Uterus (tissue), 4 donors: ENCODE results near the gene GBE1. TPM values are rescaled to one million over a fixed set of nuclear protein-coding genes. Genes with fewer than 3 reads are reported as not detected.

Source experiments
- DNase-seq, 2 donors: peaks; one replicate each; pipeline ENCODE4 v3.0.0-alpha.2; 2019 to 2020
- H3K27ac ChIP-seq, 2 donors: fragments of 200-600 bp; sonication (generic); 1 replicate in 1 of 2; 2 replicates in 1 of 2; pipeline ENCODE4 v1.5.1; 2016 to 2018
- H3K27me3 ChIP-seq, 2 donors: fragments of 200-600 bp; sonication (generic); one replicate each; pipeline ENCODE4 v1.5.1; 2018 to 2019; ENCODE audit warnings: control low read depth in 1 of 2
- H3K36me3 ChIP-seq, 2 donors: fragments of 200-600 bp; sonication (generic); one replicate each; pipeline ENCODE4 v1.5.1; 2019; ENCODE audit warnings: control low read depth in 1 of 2
- H3K4me1 ChIP-seq, 2 donors: fragments of 200-600 bp; sonication (generic); one replicate each; pipeline ENCODE4 v1.5.1; 2018 to 2019; ENCODE audit warnings: control low read depth in 1 of 2
- H3K4me3 ChIP-seq, 2 donors: fragments of 200-600 bp; sonication (generic); 1 replicate in 1 of 2; 2 replicates in 1 of 2; pipeline ENCODE4 v1.5.1; 2018 to 2019; ENCODE audit warnings: mild to moderate bottlenecking in 1 of 2
- H3K9me3 ChIP-seq, 2 donors: fragments of 200-600 bp; sonication (generic); one replicate each; pipeline ENCODE4 v1.5.1; 2019; ENCODE audit warnings: control low read depth in 1 of 2
- POLR2A ChIP-seq, 2 donors: fragments of 450-650 bp; IDR thresholded peaks; one replicate each; pipeline ENCODE4 v1.6.1; 2016; ENCODE audit warnings: antibody characterized with exemption in 2 of 2, mild to moderate bottlenecking in 1 of 2, moderate library complexity in 1 of 2
- intact Hi-C: fragments of 100-400 bp; cut with DNase I; formaldehyde crosslinking; loops from one replicate; pipeline ENCODE4 v1.15.1; 2023; ENCODE audit warnings: low total_unique reads
- total RNA-seq, 4 donors: library from RNA; depleted of rRNA in 3 of 4; stranded (reverse); fragments of >200 nt in 3 of 4; gene quantifications; one replicate each; pipeline versions ENCODE4 v1.1.0 to v1.2.4, GENCODE V29; 2014 to 2023
- TF ChIP-seq, protein P1 (sequence below), 4 experiments: fragments of 200-600 bp in 2 of 4; fragments of 450-650 bp in 2 of 4; sonication (generic) in 2 of 4; IDR thresholded peaks; one replicate each; pipeline ENCODE4 v1.5.1; 2016 to 2019; ENCODE audit warnings: antibody characterized with exemption in 4 of 4, mild to moderate bottlenecking in 2 of 4, moderate library complexity in 1 of 4
- donor health status: DM: yes; HTN: yes; CAD: no.

GBE1 gene
- total RNA-seq, 4 donors from 2014 or later, result 9.2 to 33.8 (median 24.9) TPM

DNA sequence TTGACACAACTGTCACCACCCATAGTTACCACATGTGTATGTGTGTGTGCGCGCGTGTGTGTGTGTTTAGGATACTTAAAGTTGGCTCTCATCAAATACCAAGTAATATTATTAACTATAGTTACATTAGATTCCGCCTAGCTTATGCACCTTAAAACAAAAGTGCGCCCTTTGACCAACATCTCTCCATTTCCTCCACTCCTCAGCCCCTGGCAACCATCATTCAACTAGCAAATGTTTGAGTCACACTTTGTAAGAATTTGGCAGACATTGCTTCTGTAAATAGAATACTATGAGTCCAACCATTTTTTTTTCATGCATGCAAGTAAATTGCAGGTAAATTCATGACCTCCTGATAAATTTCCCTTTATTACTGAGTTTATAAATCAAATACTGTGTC is 169.3 kb downstream of the GBE1 start:
- H3K4me3 ChIP-seq, result no peak overlapping the region
- H3K27me3 ChIP-seq, result no peaks in the 10 kb centered on the region
- H3K27ac ChIP-seq, result no peak overlapping the region
- intact Hi-C loops, result no loop called here
- H3K4me1 ChIP-seq, result no peaks in the 10 kb centered on the region
- DNase-seq, result no peak
- no peaks in the 10 kb centered on the region for H3K9me3 ChIP-seq
- TF ChIP-seq, protein P1, sequence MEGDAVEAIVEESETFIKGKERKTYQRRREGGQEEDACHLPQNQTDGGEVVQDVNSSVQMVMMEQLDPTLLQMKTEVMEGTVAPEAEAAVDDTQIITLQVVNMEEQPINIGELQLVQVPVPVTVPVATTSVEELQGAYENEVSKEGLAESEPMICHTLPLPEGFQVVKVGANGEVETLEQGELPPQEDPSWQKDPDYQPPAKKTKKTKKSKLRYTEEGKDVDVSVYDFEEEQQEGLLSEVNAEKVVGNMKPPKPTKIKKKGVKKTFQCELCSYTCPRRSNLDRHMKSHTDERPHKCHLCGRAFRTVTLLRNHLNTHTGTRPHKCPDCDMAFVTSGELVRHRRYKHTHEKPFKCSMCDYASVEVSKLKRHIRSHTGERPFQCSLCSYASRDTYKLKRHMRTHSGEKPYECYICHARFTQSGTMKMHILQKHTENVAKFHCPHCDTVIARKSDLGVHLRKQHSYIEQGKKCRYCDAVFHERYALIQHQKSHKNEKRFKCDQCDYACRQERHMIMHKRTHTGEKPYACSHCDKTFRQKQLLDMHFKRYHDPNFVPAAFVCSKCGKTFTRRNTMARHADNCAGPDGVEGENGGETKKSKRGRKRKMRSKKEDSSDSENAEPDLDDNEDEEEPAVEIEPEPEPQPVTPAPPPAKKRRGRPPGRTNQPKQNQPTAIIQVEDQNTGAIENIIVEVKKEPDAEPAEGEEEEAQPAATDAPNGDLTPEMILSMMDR (IDR thresholded peaks at IDR 0.05), result no peak
- TF ChIP-seq POLR2A (IDR thresholded peaks at IDR 0.05), result no peak
- H3K36me3 ChIP-seq, result no peaks in the 10 kb centered on the region

DNA sequence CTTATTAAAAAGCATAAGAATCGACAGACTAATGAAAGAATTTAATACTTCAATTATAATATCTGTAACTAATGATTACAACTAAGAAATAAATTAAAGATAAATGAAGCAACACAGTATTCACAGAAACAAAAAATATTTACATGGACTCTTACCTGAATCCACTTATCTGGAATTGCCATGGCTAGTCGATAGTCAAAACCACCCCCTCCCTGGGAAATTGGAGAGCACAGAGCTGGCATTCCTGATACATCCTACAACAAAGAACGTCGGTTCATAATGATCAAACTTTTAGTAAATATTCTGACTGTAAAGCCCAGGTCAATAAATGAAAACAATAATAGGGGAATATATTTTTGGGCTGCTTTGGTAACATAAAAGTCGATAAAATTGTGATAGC is 175.5 kb downstream of the GBE1 start:
- H3K27ac ChIP-seq, result no peak overlapping the region
- H3K9me3 ChIP-seq, result no peaks in the 10 kb centered on the region
- no peaks in the 10 kb centered on the region for H3K4me1 ChIP-seq
- no peak for DNase-seq
- no peak for TF ChIP-seq POLR2A (IDR thresholded peaks at IDR 0.05)
- TF ChIP-seq, protein P1 (IDR thresholded peaks at IDR 0.05), result no peak
- peaks cover 0 to 3% of the 10 kb centered on the region in 2 donors for H3K36me3 ChIP-seq
- intact Hi-C loops, result no loop called here
- H3K27me3 ChIP-seq, result no peaks in the 10 kb centered on the region
- no peak overlapping the region for H3K4me3 ChIP-seq

DNA sequence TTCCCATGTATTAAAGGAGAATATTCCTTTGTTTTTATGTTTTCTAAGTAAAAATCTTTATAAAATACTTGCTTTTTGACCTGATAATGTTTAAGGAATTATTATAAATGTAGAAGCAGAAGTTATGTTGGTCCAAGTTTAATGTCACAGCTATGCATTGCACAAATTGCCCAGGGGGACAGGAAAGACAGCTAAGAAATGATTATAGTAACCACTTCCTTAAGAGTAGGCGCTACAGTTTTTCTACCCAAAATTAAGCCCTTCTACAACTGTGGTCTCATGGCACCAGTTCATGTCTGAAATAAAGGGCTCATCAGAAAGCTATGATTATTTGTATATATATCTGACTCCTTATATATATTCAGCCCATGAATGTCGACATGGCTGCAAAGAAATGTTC is 176.4 kb downstream of the GBE1 start:
- intact Hi-C loops, result no loop called here
- DNase-seq, result no peak
- H3K9me3 ChIP-seq, result no peaks in the 10 kb centered on the region
- H3K4me1 ChIP-seq, result no peaks in the 10 kb centered on the region
- no peak overlapping the region for H3K27ac ChIP-seq
- H3K27me3 ChIP-seq, result no peaks in the 10 kb centered on the region
- H3K4me3 ChIP-seq, result no peak overlapping the region
- TF ChIP-seq, protein P1 (IDR thresholded peaks at IDR 0.05), result no peak
- no peak for TF ChIP-seq POLR2A (IDR thresholded peaks at IDR 0.05)
- H3K36me3 ChIP-seq, result peaks cover 0 to 3% of the 10 kb centered on the region in 2 donors

DNA sequence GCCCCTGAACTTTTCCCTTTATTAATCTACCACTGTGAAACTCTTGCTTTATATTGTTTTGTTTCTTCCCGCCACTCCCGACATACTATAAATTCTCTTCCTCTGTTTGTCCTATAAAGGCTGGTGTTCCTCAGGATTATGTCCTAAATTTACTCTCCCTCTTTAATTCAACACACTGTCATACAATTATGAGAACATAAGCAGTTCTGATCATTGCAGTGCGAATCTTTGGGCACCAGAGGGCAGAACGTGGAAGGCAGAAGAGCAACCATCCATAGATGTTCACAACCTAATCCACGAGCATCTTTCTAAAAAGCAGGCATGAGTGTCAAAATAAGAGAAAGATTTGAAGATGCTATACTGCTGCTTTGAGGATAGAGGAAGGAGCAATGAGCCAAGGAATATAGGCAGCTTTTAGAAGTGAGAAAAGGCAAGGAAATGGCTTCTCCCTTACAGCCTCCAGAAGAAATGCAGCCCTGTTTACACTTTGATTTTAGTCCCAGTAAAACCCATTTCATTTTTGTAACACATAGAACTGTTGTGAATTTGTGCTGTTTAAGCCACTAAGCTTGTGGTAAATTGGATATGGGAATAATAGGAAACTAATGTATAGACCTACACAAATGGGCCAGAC is 179.4 kb downstream of the GBE1 start:
- Histone ChIP-seq H3K4me3 (no peak overlapping the region), H3K9me3 (no peaks in the 10 kb centered on the region), H3K27me3 (no peaks in the 10 kb centered on the region), H3K27ac (no peak overlapping the region), H3K36me3 (peaks cover 0 to 3% of the 10 kb centered on the region in 2 donors), H3K4me1 (no peaks in the 10 kb centered on the region)
- DNase-seq, result peak in 1 of 2 donors; percentile 15
- intact Hi-C loops, result no loop called here
- TF ChIP-seq POLR2A (IDR thresholded peaks at IDR 0.05), result no peak
- TF ChIP-seq, protein P1 (IDR thresholded peaks at IDR 0.05), result peak in 3 of 4 experiments; percentile 34 to 49 (median 35)

DNA sequence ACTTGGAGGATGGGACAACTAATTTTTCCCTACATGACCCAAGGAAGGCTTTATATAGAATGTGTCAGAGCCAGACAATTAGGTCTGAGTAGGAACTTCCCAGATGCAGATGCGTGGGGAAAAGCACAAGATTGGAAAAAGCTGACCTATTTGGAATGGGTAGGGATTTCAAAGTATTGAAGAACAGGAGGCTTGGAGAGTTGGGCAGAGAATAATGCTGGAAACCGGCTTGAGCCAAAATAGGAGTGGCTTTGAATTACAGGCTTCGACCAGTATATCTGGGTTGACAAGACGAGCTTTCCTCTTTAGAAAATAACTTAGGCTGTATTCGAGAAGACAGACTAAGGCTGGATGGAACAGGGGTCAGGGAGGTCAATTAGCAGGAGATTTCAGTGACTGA is 181.1 kb downstream of the GBE1 start:
- Histone ChIP-seq H3K27ac (no peak overlapping the region), H3K27me3 (no peaks in the 10 kb centered on the region), H3K4me3 (no peak overlapping the region), H3K4me1 (no peaks in the 10 kb centered on the region), H3K9me3 (no peaks in the 10 kb centered on the region), H3K36me3 (no peaks in the 10 kb centered on the region)
- intact Hi-C loops, result no loop called here
- DNase-seq, result no peak
- TF ChIP-seq, protein P1 (IDR thresholded peaks at IDR 0.05), result no peak
- no peak for TF ChIP-seq POLR2A (IDR thresholded peaks at IDR 0.05)
